Measurements from ENCODE around the gene MAP3K6.

Gene MAP3K6

DNA sequence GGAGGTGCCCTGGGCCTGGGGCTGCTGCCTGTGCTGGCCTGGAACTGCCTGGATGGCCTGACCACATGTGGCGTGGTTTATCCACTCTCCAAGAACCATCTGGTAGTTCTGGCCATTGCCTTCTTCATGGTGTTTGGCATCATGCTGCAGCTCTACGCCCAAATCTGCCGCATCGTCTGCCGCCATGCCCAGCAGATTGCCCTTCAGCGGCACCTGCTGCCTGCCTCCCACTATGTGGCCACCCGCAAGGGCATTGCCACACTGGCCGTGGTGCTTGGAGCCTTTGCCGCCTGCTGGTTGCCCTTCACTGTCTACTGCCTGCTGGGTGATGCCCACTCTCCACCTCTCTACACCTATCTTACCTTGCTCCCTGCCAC lies 27.5 kb upstream of the MAP3K6 start:
- DNase-seq (ENCODE audit: low spot score) = no peak
- no peak overlapping the region for H3K14ac ChIP-seq (ENCODE audit: low read length)
- H3K4me2 ChIP-seq (ENCODE audit: insufficient read depth, low read length, poor library complexity, severe bottlenecking) = no peak overlapping the region
- H3K9me3 ChIP-seq (replicated peaks in 1 of 2; ENCODE audit: control insufficient read depth in 2 of 2, insufficient read depth in 1 of 2, low read depth in 1 of 2, low read length in 2 of 2) = no peaks in the 10 kb centered on the region
- H3K23ac ChIP-seq (ENCODE audit: low read depth, low read length, poor library complexity) = peak overlapping the region; percentile 27
- H2BK12ac ChIP-seq (ENCODE audit: low read length) = peak overlapping the region; percentile 79
- no peak overlapping the region for H2BK15ac ChIP-seq (ENCODE audit: low read length)
- H3K4me3 ChIP-seq (ENCODE audit: low read length in 2 of 2) = no peak overlapping the region
- H2AK5ac ChIP-seq (ENCODE audit: low read depth, low read length) = peak overlapping the region; percentile 85
- H4K91ac ChIP-seq (ENCODE audit: low read depth, low read length, poor library complexity) = no peak overlapping the region
- no peak overlapping the region for H4K8ac ChIP-seq (ENCODE audit: low read depth, low read length)
- peak overlapping the region; percentile 57 for H3K9ac ChIP-seq (ENCODE audit: low read depth, low read length, poor library complexity)
- no peak overlapping the region for H2BK5ac ChIP-seq (ENCODE audit: low read length)
- no peak overlapping the region for H3K4ac ChIP-seq (ENCODE audit: low read length)
- no peaks in the 10 kb centered on the region for H3K36me3 ChIP-seq (replicated peaks in 1 of 2; ENCODE audit: control insufficient read depth in 2 of 2, insufficient read depth in 2 of 2, low read length in 2 of 2)
- H3K18ac ChIP-seq (ENCODE audit: low read length) = no peak overlapping the region
- no peak overlapping the region for H2AFZ ChIP-seq (ENCODE audit: low read length)
- peaks cover 0 to 24% (median 5%) of the 10 kb centered on the region in 3 experiments for H3K27me3 ChIP-seq (ENCODE audit: control insufficient read depth in 3 of 3, insufficient read depth in 3 of 3, low read depth in 1 of 3, low read length in 3 of 3)
- H2BK120ac ChIP-seq (ENCODE audit: low read depth, low read length) = no peak overlapping the region
- H3K27ac ChIP-seq (replicated peaks; ENCODE audit: low read length) = no peak overlapping the region
- peaks cover 5% of the 10 kb centered on the region for H3K79me1 ChIP-seq (ENCODE audit: low read depth, low read length)
- H3K4me1 ChIP-seq (ENCODE audit: control insufficient read depth in 2 of 2, insufficient read depth in 1 of 2, low read depth in 1 of 2, low read length in 2 of 2) = peaks cover 21 to 26% of the 10 kb centered on the region in 2 donors
- no CpG with 5 or more reads among the region's 9 CpGs for WGBS, 2 donors (ENCODE audit: extremely low coverage in 2 of 2, insufficient read length in 2 of 2, insufficient replicate concordance in 1 of 2)

DNA sequence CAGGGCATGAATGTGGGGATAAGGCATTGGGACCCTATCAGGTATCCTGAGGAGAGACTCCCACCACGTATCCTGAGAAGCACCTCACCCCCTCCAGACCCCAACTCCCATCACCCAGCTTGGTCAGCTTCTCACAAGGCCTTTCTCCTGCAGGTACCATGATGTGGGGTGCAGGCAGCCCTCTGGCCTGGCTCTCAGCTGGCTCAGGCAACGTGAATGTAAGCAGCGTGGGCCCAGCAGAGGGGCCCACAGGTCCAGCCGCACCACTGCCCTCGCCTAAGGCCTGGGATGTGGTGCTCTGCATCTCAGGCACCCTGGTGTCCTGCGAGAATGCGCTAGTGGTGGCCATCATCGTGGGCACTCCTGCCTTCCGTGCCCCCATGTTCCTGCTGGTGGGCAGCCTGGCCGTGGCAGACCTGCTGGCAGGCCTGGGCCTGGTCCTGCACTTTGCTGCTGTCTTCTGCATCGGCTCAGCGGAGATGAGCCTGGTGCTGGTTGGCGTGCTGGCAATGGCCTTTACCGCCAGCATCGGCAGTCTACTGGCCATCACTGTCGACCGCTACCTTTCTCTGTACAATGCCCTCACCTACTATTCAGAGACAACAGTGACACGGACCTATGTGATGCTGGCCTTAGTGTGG lies 27.0 kb upstream of the MAP3K6 start:
- no CpG with 5 or more reads among the region's 18 CpGs for WGBS, 2 donors (ENCODE audit: extremely low coverage in 2 of 2, insufficient read length in 2 of 2, insufficient replicate concordance in 1 of 2)
- Histone ChIP-seq H3K9me3 (replicated peaks in 1 of 2; ENCODE audit: control insufficient read depth in 2 of 2, insufficient read depth in 1 of 2, low read depth in 1 of 2, low read length in 2 of 2) (no peaks in the 10 kb centered on the region), H2BK12ac (ENCODE audit: low read length) (peak overlapping the region; percentile 79), H2BK15ac (ENCODE audit: low read length) (peak overlapping the region; percentile 51), H3K18ac (ENCODE audit: low read length) (no peak overlapping the region), H3K4me2 (ENCODE audit: insufficient read depth, low read length, poor library complexity, severe bottlenecking) (no peak overlapping the region), H4K8ac (ENCODE audit: low read depth, low read length) (no peak overlapping the region), H3K4ac (ENCODE audit: low read length) (peak overlapping the region; percentile 17), H3K4me1 (ENCODE audit: control insufficient read depth in 2 of 2, insufficient read depth in 1 of 2, low read depth in 1 of 2, low read length in 2 of 2) (peaks cover 16 to 21% of the 10 kb centered on the region in 2 donors), H3K4me3 (ENCODE audit: low read length in 2 of 2) (peak overlapping the region in 1 of 2 donors; percentile 60), H2BK5ac (ENCODE audit: low read length) (peak overlapping the region; percentile 19), H3K36me3 (replicated peaks in 1 of 2; ENCODE audit: control insufficient read depth in 2 of 2, insufficient read depth in 2 of 2, low read length in 2 of 2) (no peaks in the 10 kb centered on the region), H4K91ac (ENCODE audit: low read depth, low read length, poor library complexity) (no peak overlapping the region), H3K9ac (ENCODE audit: low read depth, low read length, poor library complexity) (peak overlapping the region; percentile 57), H3K27me3 (ENCODE audit: control insufficient read depth in 3 of 3, insufficient read depth in 3 of 3, low read depth in 1 of 3, low read length in 3 of 3) (peaks cover 0 to 24% (median 5%) of the 10 kb centered on the region in 3 experiments), H3K79me1 (ENCODE audit: low read depth, low read length) (peaks cover 5% of the 10 kb centered on the region), H3K23ac (ENCODE audit: low read depth, low read length, poor library complexity) (peak overlapping the region; percentile 59), H2AFZ (ENCODE audit: low read length) (no peak overlapping the region), H3K27ac (replicated peaks; ENCODE audit: low read length) (no peak overlapping the region), H2BK120ac (ENCODE audit: low read depth, low read length) (no peak overlapping the region), H3K14ac (ENCODE audit: low read length) (no peak overlapping the region), H2AK5ac (ENCODE audit: low read depth, low read length) (peak overlapping the region; percentile 85)
- DNase-seq (ENCODE audit: low spot score) = no peak

DNA sequence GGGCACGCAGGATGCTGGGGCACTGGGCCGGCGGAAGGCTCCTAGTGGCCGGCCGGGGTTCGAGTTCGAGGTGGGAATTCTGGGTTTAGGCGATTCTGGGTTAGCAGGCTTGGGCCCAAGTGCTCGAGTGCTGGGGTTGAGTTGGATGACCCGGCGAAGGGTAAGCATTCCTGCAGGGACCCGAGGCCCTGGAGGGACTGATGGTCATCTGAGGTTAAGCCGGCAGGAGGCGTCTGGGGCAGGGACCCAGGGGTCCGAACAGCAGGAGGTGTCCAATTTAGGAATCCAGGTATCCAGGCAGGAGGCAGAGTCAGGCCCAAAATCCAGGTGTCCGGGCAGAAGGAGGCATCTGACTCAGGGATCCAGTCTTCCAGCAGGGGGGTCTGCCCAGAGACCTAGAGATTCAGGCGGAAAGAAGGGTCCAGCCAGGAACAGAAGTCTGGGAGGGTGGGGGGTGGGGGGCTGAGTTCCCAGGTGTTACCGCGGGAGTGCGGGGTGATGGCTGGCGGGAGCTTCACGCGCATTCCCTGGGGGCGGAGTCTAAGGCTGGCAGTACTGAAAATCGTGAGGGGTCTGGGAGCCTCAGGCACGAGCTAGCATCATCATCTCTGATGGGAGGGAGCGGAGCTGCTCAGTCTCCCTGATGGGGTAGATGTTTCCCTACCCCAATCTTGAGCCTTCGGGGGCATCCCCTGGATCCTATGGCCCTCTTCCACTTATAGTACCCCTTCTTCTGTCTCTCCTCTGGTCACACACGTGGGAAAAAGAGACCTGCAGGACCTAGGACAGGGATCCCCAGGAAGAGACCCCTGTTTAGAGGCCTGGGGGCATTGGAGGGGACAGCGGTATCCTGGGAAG lies 26.2 kb upstream of the MAP3K6 start:
- H3K4ac ChIP-seq (ENCODE audit: low read length) = peak overlapping the region; percentile 17
- H3K27me3 ChIP-seq (ENCODE audit: control insufficient read depth in 3 of 3, insufficient read depth in 3 of 3, low read depth in 1 of 3, low read length in 3 of 3) = peaks cover 0 to 24% (median 5%) of the 10 kb centered on the region in 3 experiments
- peak overlapping the region; percentile 98 for H3K18ac ChIP-seq (ENCODE audit: low read length)
- no peak overlapping the region for H4K91ac ChIP-seq (ENCODE audit: low read depth, low read length, poor library complexity)
- no peak overlapping the region for H4K8ac ChIP-seq (ENCODE audit: low read depth, low read length)
- peak overlapping the region; percentile 85 for H3K4me2 ChIP-seq (ENCODE audit: insufficient read depth, low read length, poor library complexity, severe bottlenecking)
- H3K79me1 ChIP-seq (ENCODE audit: low read depth, low read length) = peaks cover 5% of the 10 kb centered on the region
- H2BK15ac ChIP-seq (ENCODE audit: low read length) = peak overlapping the region; percentile 54
- WGBS, 2 donors (ENCODE audit: extremely low coverage in 2 of 2, insufficient read length in 2 of 2, insufficient replicate concordance in 1 of 2) = no CpG with 5 or more reads among the region's 30 CpGs
- peak overlapping the region; percentile 85 for H2AK5ac ChIP-seq (ENCODE audit: low read depth, low read length)
- peak overlapping the region; percentile 88 for H3K9ac ChIP-seq (ENCODE audit: low read depth, low read length, poor library complexity)
- H3K23ac ChIP-seq (ENCODE audit: low read depth, low read length, poor library complexity) = peak overlapping the region; percentile 59
- no peak overlapping the region for H2BK120ac ChIP-seq (ENCODE audit: low read depth, low read length)
- peak overlapping the region; percentile 60 to 90 for H3K4me3 ChIP-seq (ENCODE audit: low read length in 2 of 2)
- H3K14ac ChIP-seq (ENCODE audit: low read length) = no peak overlapping the region
- no peak for DNase-seq (ENCODE audit: low spot score)
- peak overlapping the region; percentile 75 for H2BK5ac ChIP-seq (ENCODE audit: low read length)
- H2BK12ac ChIP-seq (ENCODE audit: low read length) = peak overlapping the region; percentile 16
- no peaks in the 10 kb centered on the region for H3K36me3 ChIP-seq (replicated peaks in 1 of 2; ENCODE audit: control insufficient read depth in 2 of 2, insufficient read depth in 2 of 2, low read length in 2 of 2)
- no peaks in the 10 kb centered on the region for H3K9me3 ChIP-seq (replicated peaks in 1 of 2; ENCODE audit: control insufficient read depth in 2 of 2, insufficient read depth in 1 of 2, low read depth in 1 of 2, low read length in 2 of 2)
- peaks cover 12 to 16% of the 10 kb centered on the region in 2 donors for H3K4me1 ChIP-seq (ENCODE audit: control insufficient read depth in 2 of 2, insufficient read depth in 1 of 2, low read depth in 1 of 2, low read length in 2 of 2)
- H2AFZ ChIP-seq (ENCODE audit: low read length) = peak overlapping the region; percentile 94
- no peak overlapping the region for H3K27ac ChIP-seq (replicated peaks; ENCODE audit: low read length)

Data from neuronal stem cell (in vitro differentiated cells).